Measurements from ENCODE around the gene GNRH2.
"Not testable (repeated sequence)": the region's sequence is repeated elsewhere in the genome, so short reads cannot be mapped to it uniquely, and the experiment has no call there.

The GNRH2 gene

GRCh38 chr20:3043322-3043721 is at the start of gene GNRH2:
Gene GNRH2 (plus strand): TSS chr20:3043622. CDS start chr20:3044415, 793 bp downstream.
- peak; percentile 67 for DNase-seq

DNA sequence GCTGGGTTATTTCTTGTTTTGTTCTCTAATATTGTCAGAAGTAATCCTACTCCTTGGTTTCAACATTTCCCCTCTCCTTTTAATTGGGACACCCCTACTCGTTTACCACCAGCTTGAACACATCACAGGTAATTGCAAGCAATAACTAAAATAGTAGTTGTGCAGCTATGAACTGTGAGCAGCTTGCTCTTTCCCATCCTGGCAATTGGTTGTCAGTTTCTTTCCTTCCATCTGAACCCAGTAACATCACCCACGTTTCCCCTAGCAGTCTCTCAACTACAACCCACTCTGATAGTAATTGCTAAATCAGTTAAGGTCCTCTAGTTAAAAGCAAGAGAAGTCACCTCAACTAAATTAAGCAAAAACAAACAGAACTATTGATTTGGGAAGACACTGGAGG is 47.6 kb upstream of the GNRH2 start:
- no peak for DNase-seq

GRCh38 chr20:2998728-2999127 is 44.7 kb upstream of the GNRH2 start:
- no peak for DNase-seq

DNA sequence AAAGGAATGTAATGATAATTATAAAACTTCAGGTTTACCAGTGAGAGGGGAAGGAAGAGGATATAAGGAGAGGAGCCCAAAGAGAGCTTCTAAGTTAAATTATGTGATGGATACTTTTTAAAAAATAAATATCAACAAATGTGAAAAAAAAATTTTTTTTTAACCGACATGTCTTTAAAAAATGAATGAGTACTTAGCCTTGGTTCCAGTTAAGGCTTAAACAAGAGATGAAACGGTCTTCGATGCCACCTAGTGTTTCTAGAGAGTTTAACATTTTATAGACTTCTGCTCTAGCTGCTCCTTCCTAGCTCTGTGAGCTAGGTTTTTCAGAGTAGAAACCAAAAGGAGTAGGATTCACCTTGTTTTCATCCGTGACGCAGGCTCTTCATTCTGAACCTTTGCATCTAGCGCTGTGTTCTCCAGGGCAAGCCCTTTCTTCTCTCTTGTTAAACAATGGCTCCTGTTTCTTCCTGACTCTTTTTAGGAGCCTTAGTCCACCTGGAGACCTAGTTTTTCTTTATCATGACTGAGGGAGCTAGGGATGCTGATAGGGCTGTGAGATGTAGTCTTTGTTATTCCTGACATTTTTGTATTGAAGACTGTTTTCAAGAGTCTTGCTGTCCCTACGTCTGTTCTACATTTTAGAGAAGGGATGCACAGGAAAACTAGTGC is 42.4 kb upstream of the GNRH2 start:
- DNase-seq, result peak; percentile 51

DNA sequence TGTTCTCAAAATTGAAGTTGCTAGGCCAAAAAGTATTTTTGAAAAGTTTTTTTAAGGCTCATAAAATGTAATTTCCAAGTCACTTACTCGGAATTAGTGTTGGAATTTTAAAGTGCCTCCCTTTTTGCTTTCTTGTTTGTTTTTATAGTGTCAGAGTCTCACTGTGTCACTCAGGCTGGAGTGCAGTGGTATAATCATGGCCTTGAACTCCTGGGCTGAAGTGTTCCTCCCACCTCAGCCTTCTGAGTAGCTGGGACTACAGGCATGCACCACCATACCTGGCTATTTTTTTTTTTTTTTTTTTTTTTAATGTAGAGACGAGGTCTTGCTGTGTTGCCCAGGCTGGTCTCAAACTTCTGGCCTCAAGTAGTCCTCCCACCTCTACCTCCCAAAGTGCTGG is 40.0 kb upstream of the GNRH2 start:
- DNase-seq, result no peak

DNA sequence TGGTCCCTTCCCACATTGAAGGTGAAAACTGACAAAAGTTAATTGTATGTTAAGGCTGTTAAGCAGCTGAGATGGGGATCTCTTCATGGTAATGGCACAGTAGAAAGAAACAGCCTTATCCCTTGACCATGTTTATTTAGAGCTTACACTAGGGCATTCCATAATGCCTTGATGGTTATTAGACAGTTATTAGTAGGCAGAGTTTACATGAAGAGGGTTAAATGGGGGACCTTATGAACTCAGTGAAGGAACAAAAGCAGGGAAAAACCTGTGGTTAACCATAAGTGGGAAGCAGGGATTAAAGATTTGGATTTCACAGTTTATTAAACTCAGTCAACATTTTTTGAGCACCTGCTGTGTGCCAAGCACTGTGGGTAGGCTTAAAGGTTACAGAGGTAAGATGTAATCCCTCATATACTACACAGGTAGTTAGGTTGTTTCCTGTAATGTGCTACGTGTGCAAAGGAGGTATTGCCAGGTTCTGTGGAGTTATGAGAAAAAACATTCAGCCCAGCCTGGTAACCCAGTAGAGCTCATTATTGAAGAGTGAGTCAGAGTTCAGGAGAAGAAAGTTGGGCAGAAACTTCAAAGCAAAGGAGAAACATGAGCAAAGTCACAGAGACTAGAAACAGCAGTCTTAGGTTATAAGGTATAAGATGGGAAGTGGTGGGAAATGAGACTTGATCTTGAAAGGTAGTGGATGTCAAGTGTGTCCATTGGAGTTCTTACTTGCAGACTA is 32.3 kb upstream of the GNRH2 start:
- no peak for DNase-seq

DNA sequence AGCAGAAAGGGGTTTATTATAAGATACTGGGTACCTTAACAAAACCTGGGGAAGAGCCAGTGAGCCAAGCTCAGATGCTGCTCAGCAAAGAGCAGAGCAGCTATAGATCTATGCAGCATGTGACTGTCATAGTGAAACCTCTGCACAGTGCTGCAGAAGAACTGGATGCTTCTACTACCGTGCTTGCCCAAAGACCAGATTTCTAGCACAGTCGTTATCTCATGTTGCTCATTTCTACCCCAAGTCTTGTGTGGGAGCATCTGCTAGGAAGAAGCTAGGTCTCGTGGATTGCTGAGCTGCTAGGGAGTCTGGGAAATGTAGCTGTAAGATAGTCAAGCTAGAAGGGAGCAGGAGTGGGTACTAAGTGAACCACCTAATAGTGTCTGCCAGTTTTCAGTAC is 31.7 kb upstream of the GNRH2 start:
- no peak for DNase-seq

- no peak for DNase-seq
These were observed 29.7 kb upstream of the GNRH2 start for GRCh38 chr20:3013771-3014170.

DNA sequence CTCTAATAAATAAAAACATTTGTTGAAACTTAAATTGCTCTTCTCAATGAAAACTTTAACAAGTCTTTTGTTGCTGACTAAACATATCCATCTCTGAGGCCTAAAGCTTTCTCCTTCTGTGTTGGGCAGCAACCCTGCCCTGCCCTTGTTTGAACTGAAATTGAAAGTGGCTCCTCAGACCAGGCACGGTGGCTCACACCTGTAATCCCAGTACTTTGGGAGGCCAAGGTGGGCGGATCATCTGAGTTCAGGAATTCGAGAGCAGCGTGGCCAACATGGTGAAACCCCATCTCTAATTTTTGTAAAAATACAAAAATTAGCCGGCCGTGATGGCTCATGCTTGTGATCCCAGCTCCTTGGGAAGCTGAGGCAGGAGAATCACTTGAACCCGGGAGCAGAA is 29.2 kb upstream of the GNRH2 start:
- no peak for DNase-seq

DNA sequence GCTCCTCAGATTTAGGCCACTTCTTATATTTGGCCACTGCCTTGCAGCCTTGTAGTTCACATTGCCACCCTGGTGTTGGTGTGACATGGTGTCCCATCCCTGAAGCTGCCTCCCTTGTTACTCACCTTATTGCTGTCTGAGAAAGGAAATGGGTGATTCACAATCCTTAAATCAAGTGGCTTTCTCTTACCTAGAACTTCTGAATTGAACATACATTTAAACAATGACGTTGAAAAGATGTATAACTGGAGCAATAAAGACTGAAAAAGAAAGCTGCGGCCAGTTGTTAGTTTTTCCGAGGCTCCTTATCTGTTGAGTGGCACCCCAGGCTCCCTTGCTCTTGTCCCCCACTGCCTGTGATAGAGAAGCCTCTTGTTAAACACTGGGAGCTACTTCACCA is 28.8 kb upstream of the GNRH2 start:
- DNase-seq, result no peak

DNA sequence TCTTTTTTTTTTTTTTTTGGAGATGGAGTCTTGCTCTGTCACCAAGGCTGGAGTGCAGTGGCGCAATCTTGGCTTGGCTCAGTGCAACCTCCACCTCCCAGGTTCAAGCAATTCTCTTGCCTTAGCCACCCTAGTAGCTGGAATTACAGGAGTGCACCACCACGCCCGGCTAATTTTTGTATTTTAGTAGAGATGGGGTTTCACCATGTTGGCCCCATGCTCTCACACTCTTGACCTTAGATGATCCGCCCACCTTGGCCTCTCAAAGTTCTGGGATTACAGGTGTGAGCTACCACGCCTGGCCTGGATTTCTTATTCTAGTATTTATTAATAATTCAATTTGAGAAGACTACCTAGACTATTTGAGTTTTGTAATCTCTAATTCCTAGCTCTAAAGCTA is 28.1 kb upstream of the GNRH2 start:
- DNase-seq, result not testable (repeated sequence)

GRCh38 chr20:3021327-3021726 is 22.1 kb upstream of the GNRH2 start:
- DNase-seq, result no peak

GRCh38 chr20:3021777-3022176 is 21.6 kb upstream of the GNRH2 start:
- no peak for DNase-seq

DNA sequence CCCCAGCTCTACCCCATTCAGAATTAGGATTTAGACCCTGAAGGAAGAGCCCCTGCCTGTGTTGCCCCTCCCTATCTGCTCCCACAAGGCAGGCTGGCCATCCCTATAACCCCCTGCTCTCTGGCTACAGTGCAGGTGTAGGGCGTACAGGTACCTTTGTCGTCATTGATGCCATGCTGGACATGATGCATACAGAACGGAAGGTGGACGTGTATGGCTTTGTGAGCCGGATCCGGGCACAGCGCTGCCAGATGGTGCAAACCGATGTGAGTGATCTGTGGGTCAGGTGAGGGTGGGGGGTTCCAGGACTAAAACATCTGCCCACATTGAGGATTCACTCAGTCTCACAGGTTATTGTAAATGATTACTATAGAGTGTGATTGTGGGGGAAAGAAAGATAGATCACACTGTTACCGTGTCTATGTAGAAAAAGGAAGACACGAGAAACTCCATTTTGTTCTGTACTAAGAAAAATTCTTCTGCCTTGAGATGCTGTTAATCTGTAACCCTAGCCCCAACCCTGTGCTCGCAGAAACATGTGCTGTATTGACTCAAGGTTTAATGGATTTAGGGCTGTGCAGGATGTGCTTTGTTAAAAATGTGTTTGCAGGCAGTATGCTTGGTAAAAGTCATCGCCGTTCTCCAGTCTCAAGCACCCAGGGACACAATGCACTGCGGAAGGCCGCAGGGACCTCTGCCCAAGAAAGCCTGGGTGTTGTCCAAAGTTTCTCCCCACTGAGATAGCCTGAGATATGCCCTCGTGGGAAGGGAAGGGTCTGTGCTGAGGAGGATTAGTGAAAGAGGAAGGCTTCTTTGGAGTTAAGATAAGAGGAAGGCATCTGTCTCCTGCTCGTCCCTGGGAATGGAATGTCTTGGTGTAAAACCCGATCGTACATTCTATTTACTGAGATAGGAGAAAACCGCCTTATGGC is 20.6 kb upstream of the GNRH2 start:
- not testable (repeated sequence) for DNase-seq

DNA sequence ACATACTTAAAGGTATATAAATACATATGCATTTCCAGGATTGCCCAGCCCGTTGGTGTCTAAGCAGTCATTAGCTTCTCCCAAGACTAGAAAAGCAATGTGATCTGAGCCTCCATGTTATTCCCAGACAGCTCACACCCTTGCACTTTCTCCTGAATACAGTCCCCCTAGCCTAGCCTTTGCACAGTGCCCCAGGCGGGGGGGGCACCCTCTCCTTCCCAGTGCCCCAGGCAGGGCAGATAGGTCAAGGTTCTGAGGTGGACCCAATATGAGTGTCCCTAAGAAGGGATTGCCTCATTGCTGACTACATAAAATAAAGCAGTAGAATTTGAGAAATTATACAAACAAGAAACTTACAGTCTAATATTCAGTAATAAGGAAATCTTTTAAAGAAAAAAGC is 15.4 kb upstream of the GNRH2 start:
- no peak for DNase-seq

DNA sequence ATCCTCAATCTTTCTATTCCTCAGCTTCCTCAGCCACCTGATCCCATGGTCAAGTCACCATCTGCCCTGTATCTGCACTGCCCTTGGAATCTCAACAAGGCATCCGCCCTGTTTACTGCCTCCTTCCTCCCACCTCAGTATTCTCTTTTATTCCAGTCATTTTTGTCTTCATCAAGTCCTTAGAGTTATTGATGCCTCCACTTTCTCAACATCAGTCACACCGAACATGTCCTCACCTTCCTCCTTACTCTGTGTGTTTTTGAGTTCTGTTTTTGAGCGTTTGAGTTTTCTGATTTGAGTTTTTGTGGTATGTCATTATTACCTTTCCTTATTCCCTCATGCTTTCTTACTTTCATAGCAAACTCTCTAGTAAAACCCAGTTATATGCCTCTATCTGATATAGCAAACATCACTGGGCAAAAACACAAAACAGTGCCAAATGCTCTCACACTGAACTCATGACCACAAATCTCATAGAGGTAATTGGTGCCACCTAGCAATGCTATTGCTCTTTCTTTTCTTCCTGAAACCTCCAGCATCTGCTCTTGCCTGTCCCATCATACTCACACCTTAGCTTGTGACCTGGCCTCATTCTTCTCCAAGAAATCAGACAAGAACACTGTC is 11.8 kb upstream of the GNRH2 start:
- DNase-seq, result no peak

DNA sequence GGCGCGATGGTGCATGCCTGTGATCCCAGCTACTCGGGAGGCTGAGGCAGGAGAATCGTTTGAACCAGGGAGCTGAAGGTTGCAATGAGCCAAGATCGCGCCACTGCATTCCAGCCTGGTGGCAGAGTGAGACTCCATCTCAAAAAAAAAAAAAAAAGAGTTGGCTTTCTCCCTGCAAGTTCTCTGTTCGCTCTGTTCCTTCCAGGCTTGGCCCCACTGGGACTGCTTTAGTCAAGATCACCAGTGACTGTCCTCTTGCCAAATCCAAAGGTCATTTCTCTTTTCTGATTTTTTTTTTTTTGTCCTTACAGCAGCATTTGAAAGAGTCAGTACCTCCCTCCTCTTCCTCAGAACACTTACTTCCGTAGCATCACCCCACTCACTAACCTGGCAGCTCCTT is 10.8 kb upstream of the GNRH2 start:
- DNase-seq, result no peak

- DNase-seq, result no peak
These were observed 5.8 kb upstream of the GNRH2 start for GRCh38 chr20:3037654-3038053.

- no peak for DNase-seq
These were observed 5.0 kb upstream of the GNRH2 start for GRCh38 chr20:3038454-3038853.

DNA sequence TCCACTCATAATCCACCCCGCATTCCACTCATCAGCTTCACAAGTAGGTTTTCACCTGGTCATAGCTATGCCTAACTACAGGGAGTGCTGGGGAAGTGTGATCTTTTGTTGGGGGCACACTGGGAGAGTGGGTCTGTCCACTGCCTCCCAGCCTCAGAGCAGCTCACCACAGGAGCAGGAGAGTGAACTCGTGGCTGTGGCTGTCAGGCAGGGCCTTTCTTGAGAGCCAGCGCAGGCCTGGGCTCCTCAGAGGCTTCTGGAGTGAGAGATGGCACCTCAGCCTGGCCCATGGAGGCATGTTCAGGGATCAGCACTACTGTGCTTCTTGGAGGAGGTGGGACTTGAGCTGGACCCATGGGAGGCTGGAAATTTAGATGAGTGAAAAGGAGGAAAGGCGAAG is 4.0 kb upstream of the GNRH2 start:
- no peak for DNase-seq

DNA sequence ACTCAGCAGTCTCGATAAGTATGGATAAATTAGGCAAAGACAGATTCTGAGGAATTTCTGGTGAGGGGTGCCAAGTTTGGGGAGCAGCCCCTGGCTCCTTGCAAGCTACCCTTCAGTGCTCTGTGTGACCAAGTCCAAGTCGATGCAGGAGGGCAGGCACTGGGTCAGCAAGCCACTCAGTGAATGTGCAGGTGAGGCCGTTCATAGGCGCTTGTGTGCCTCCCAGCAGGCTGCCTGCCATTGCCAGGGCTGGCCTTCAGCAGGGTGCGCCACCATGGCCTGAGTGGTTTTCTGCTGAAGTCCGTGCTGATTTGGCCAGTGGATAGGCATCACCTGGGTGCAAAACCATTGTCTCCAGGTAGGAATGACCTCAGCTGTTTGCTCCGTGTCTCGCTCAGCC is 3.3 kb upstream of the GNRH2 start:
- DNase-seq, result peak; percentile 80

DNA sequence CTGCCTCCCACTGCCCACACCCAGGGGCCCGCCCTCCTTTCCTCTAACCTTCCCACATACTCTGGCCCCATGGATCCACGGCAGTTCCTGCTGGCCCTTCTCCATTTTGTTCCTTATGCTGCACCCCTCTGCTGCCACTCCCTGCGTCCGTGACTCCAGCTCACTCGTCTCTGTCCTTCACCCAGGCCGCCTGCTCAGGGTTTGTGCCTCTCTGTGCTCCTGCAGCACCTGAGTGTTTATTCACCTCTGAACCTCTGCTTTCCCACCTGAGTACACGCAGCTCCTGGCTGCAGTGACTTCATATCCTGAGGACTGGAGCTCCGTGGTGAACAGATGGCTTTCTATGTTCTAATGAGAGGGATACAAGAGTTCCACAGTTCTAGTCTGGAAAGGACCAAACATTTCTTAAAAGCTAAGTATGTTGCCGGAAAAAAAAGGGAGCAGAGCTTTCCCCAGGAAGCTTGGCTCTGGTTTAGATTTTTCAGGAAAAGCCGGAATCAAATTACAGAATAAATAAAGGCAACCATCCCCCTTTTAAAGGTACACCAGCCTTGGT is 1.5 kb upstream of the GNRH2 start:
- peak; percentile 93 for DNase-seq

GRCh38 chr20:3042625-3043024 is 797 bp upstream of the GNRH2 start:
- DNase-seq, result peak; percentile 96

Data from NCI-H510A treated with DMSO at 0.1 percent for 48 hours (cell line).